Trophoblast cell (in vitro differentiated cells and primary cell): ENCODE data around the gene LDHAL6A.

Experiments used
- DNase-seq, 2 donors: peaks; one replicate each; pipeline ENCODE4 v3.0.0-alpha.2; 2016
- H2AFZ ChIP-seq: 2 replicates; pipeline ENCODE4 v1.6.1; 2013; ENCODE audit warnings: low read length, moderate library complexity, mild to moderate bottlenecking; ENCODE audit not compliant: insufficient read depth, poor library complexity
- H2AK5ac ChIP-seq: 2 replicates; pipeline ENCODE4 v1.6.1; 2013; ENCODE audit warnings: mild to moderate bottlenecking, low read length
- H2BK120ac ChIP-seq: 2 replicates; pipeline ENCODE4 v1.6.1; 2013; ENCODE audit warnings: low read length, mild to moderate bottlenecking, moderate library complexity; ENCODE audit not compliant: insufficient read depth, poor library complexity
- H2BK12ac ChIP-seq: 2 replicates; pipeline ENCODE4 v1.6.1; 2013; ENCODE audit warnings: mild to moderate bottlenecking, low read length, moderate library complexity
- H2BK5ac ChIP-seq: 2 replicates; pipeline ENCODE4 v1.6.1; 2013; ENCODE audit warnings: low read length, low read depth, moderate library complexity, mild to moderate bottlenecking; ENCODE audit not compliant: poor library complexity
- H3K14ac ChIP-seq: 2 replicates; pipeline ENCODE4 v1.6.1; 2013; ENCODE audit warnings: mild to moderate bottlenecking, low read length
- H3K18ac ChIP-seq: 2 replicates; pipeline ENCODE4 v1.6.1; 2013; ENCODE audit warnings: mild to moderate bottlenecking, low read length
- H3K23ac ChIP-seq: 2 replicates; pipeline ENCODE4 v1.6.1; 2013; ENCODE audit warnings: low read length
- H3K27ac ChIP-seq: 2 replicates; pipeline ENCODE4 v1.5.1; 2013; ENCODE audit warnings: low read depth, mild to moderate bottlenecking, inconsistent platforms, low read length, moderate library complexity
- H3K27me3 ChIP-seq: 2 replicates; pipeline ENCODE4 v1.6.1; 2013; ENCODE audit warnings: inconsistent platforms, mild to moderate bottlenecking, low read length, moderate library complexity; ENCODE audit not compliant: insufficient read depth
- H3K36me3 ChIP-seq, 2 experiments: 1 replicate in 1 of 2; 2 replicates in 1 of 2; pipeline ENCODE4 v1.6.1; 2013; ENCODE audit warnings: low read length in 2 of 2, mild to moderate bottlenecking in 2 of 2, moderate library complexity in 1 of 2; ENCODE audit not compliant: insufficient read depth in 2 of 2, control insufficient read depth in 1 of 2
- H3K4ac ChIP-seq: 2 replicates; pipeline ENCODE4 v1.6.1; 2013; ENCODE audit warnings: low read depth, mild to moderate bottlenecking, low read length, moderate library complexity
- H3K4me1 ChIP-seq, 2 experiments: 1 replicate in 1 of 2; 2 replicates in 1 of 2; pipeline ENCODE4 v1.6.1; 2013; ENCODE audit warnings: low read length in 2 of 2, mild to moderate bottlenecking in 2 of 2, moderate library complexity in 1 of 2; ENCODE audit not compliant: insufficient read depth in 2 of 2, control insufficient read depth in 1 of 2
- H3K4me2 ChIP-seq: 2 replicates; pipeline ENCODE4 v1.6.1; 2013; ENCODE audit warnings: inconsistent platforms, mild to moderate bottlenecking, low read length, moderate library complexity
- H3K4me3 ChIP-seq: 2 replicates; pipeline ENCODE4 v1.5.1; 2013; ENCODE audit warnings: mild to moderate bottlenecking, low read depth, low read length, inconsistent platforms
- H3K79me1 ChIP-seq: one replicate; pipeline ENCODE4 v1.6.1; 2013; ENCODE audit warnings: low read length
- H3K79me2 ChIP-seq: 2 replicates; pipeline ENCODE4 v1.6.1; 2013; ENCODE audit warnings: low read length, mild to moderate bottlenecking; ENCODE audit not compliant: control insufficient read depth, insufficient read depth, poor library complexity
- H3K9ac ChIP-seq: 2 replicates; pipeline ENCODE4 v1.6.1; 2013; ENCODE audit warnings: mild to moderate bottlenecking, low read length
- H3K9me3 ChIP-seq: 2 replicates; pipeline ENCODE4 v1.6.1; 2013; ENCODE audit warnings: low read depth, mild to moderate bottlenecking, control low read depth, inconsistent platforms, low read length; ENCODE audit not compliant: insufficient read depth
- H4K12ac ChIP-seq: 2 replicates; pipeline ENCODE4 v1.6.1; 2013; ENCODE audit warnings: low read depth, mild to moderate bottlenecking, low read length, moderate library complexity
- H4K8ac ChIP-seq: 2 replicates; pipeline ENCODE4 v1.6.1; 2013; ENCODE audit warnings: low read depth, mild to moderate bottlenecking, low read length, moderate library complexity
- H4K91ac ChIP-seq: one replicate; pipeline ENCODE4 v1.6.1; 2013; ENCODE audit warnings: low read depth, mild to moderate bottlenecking, low read length, moderate library complexity
- WGBS: extraction: QIAGEN DNeasy Blood & Tissue Kit; methylation state at CpG from one replicate; pipeline ENCODE4 v1.1.7; 2013; ENCODE audit warnings: missing lambda C conversion rate; ENCODE audit not compliant: insufficient read length, insufficient coverage; ENCODE audit errors: extremely low coverage; 5-methylcytosine and 5-hydroxymethylcytosine counted together

Gene LDHAL6A

GRCh38 chr11:18495703-18496102, 40.0 kb downstream of the LDHAL6A start:
- H2BK5ac ChIP-seq: no peak overlapping the region
- H2AK5ac ChIP-seq: no peak overlapping the region
- H3K14ac ChIP-seq: no peak overlapping the region
- H4K91ac ChIP-seq: no peak overlapping the region
- no peak overlapping the region for H3K4me3 ChIP-seq
- no peak overlapping the region for H3K18ac ChIP-seq
- no peak overlapping the region for H2AFZ ChIP-seq
- no peaks in the 10 kb centered on the region for H3K27me3 ChIP-seq
- no peak overlapping the region for H3K27ac ChIP-seq
- H3K4me2 ChIP-seq: no peak overlapping the region
- no peak overlapping the region for H3K9ac ChIP-seq
- no peak overlapping the region for H4K8ac ChIP-seq
- no peaks in the 10 kb centered on the region for H3K79me2 ChIP-seq
- H3K4ac ChIP-seq: no peak overlapping the region
- no peak overlapping the region for H3K23ac ChIP-seq
- no peak overlapping the region for H4K12ac ChIP-seq
- no CpG with 5 or more reads among the region's 4 CpGs for WGBS
- H3K4me1 ChIP-seq: peaks cover 7% of the 10 kb centered on the region in 2 experiments
- H2BK120ac ChIP-seq: no peak overlapping the region
- no peaks in the 10 kb centered on the region for H3K79me1 ChIP-seq
- peak in 1 of 2 donors; percentile 16 for DNase-seq
- no peaks in the 10 kb centered on the region for H3K9me3 ChIP-seq
- no peak overlapping the region for H2BK12ac ChIP-seq
- H3K36me3 ChIP-seq: peaks cover 8 to 12% of the 10 kb centered on the region in 2 experiments

GRCh38 chr11:18498039-18498438, 42.4 kb downstream of the LDHAL6A start:
- Histone ChIP-seq H3K79me2 (no peaks in the 10 kb centered on the region), H2AK5ac (no peak overlapping the region), H2BK12ac (no peak overlapping the region), H2AFZ (no peak overlapping the region), H3K79me1 (no peaks in the 10 kb centered on the region), H3K18ac (no peak overlapping the region), H3K23ac (no peak overlapping the region), H4K12ac (no peak overlapping the region), H4K8ac (no peak overlapping the region), H3K27ac (no peak overlapping the region), H3K4me1 (no peaks in the 10 kb centered on the region), H3K9ac (no peak overlapping the region), H3K4me3 (no peak overlapping the region), H4K91ac (no peak overlapping the region), H2BK120ac (no peak overlapping the region), H3K9me3 (no peaks in the 10 kb centered on the region), H3K27me3 (no peaks in the 10 kb centered on the region), H3K36me3 (peaks cover 6 to 18% of the 10 kb centered on the region in 2 experiments), H3K4me2 (no peak overlapping the region), H2BK5ac (no peak overlapping the region), H3K14ac (no peak overlapping the region), H3K4ac (no peak overlapping the region)
- WGBS: no CpG with 5 or more reads among the region's 1 CpG
- no peak for DNase-seq

GRCh38 chr11:18501629-18502028, 46.0 kb downstream of the LDHAL6A start:
- Histone ChIP-seq H3K14ac (no peak overlapping the region), H3K4ac (no peak overlapping the region), H2AFZ (no peak overlapping the region), H3K27me3 (no peaks in the 10 kb centered on the region), H3K9me3 (no peaks in the 10 kb centered on the region), H2AK5ac (no peak overlapping the region), H3K27ac (no peak overlapping the region), H3K4me1 (no peaks in the 10 kb centered on the region), H2BK5ac (no peak overlapping the region), H2BK12ac (no peak overlapping the region), H3K9ac (no peak overlapping the region), H3K4me3 (no peak overlapping the region), H3K79me1 (no peaks in the 10 kb centered on the region), H3K36me3 (peaks cover 13 to 21% of the 10 kb centered on the region in 2 experiments), H4K12ac (no peak overlapping the region), H3K79me2 (no peaks in the 10 kb centered on the region), H3K23ac (no peak overlapping the region), H4K91ac (no peak overlapping the region), H2BK120ac (no peak overlapping the region), H3K4me2 (no peak overlapping the region), H3K18ac (no peak overlapping the region), H4K8ac (no peak overlapping the region)
- DNase-seq: no peak
- no CpG with 5 or more reads among the region's 1 CpG for WGBS

GRCh38 chr11:18502352-18502751, 46.7 kb downstream of the LDHAL6A start:
- H3K4ac ChIP-seq: no peak overlapping the region
- H3K14ac ChIP-seq: no peak overlapping the region
- no peak overlapping the region for H2AK5ac ChIP-seq
- H3K27ac ChIP-seq: no peak overlapping the region
- H2AFZ ChIP-seq: no peak overlapping the region
- no peak overlapping the region for H2BK120ac ChIP-seq
- no peaks in the 10 kb centered on the region for H3K9me3 ChIP-seq
- H4K91ac ChIP-seq: no peak overlapping the region
- H2BK12ac ChIP-seq: no peak overlapping the region
- no peak overlapping the region for H3K4me2 ChIP-seq
- H3K18ac ChIP-seq: no peak overlapping the region
- H3K23ac ChIP-seq: no peak overlapping the region
- H3K36me3 ChIP-seq: peaks cover 13 to 20% of the 10 kb centered on the region in 2 experiments
- H3K4me1 ChIP-seq: no peaks in the 10 kb centered on the region
- no peak overlapping the region for H4K12ac ChIP-seq
- H3K79me1 ChIP-seq: no peaks in the 10 kb centered on the region
- no peaks in the 10 kb centered on the region for H3K79me2 ChIP-seq
- no peak overlapping the region for H2BK5ac ChIP-seq
- H3K4me3 ChIP-seq: no peak overlapping the region
- H3K27me3 ChIP-seq: no peaks in the 10 kb centered on the region
- no peak for DNase-seq
- H3K9ac ChIP-seq: no peak overlapping the region
- H4K8ac ChIP-seq: no peak overlapping the region
